ENCODE measurements around the gene POLD1.
A peak's percentile ranks its signal among the peaks of the same experiment; 100 is the strongest.

POLD1 gene

GRCh38 chr19:50418176-50419021, 34.3 kb downstream of the POLD1 start, which contains the start of gene SPIB:
TSS of gene SPIB (plus strand) at chr19:50418938. CDS start at chr19:50418963, 25 bp downstream.
- TF ChIP-seq, protein P1, sequence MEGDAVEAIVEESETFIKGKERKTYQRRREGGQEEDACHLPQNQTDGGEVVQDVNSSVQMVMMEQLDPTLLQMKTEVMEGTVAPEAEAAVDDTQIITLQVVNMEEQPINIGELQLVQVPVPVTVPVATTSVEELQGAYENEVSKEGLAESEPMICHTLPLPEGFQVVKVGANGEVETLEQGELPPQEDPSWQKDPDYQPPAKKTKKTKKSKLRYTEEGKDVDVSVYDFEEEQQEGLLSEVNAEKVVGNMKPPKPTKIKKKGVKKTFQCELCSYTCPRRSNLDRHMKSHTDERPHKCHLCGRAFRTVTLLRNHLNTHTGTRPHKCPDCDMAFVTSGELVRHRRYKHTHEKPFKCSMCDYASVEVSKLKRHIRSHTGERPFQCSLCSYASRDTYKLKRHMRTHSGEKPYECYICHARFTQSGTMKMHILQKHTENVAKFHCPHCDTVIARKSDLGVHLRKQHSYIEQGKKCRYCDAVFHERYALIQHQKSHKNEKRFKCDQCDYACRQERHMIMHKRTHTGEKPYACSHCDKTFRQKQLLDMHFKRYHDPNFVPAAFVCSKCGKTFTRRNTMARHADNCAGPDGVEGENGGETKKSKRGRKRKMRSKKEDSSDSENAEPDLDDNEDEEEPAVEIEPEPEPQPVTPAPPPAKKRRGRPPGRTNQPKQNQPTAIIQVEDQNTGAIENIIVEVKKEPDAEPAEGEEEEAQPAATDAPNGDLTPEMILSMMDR (IDR thresholded peaks at IDR 0.05; ENCODE audit: control extremely low read depth, extremely low read depth, low read depth, missing control alignments): no peak
- ChIA-PET CTCF (interaction anchor here (1.0 to 3.9 kb wide), 3 partner anchors 9 to 61 kb away, joined by 3 to 14 read pairs (median 10); no protein-coding TSS in a partner anchor), POLR2A (interaction anchor here (0.7 to 1.3 kb wide), 4 partner anchors 10 to 42 kb away, joined by 3 to 6 read pairs (median 4); no protein-coding TSS in a partner anchor)
- peak; percentile 74 for DNase-seq (ENCODE audit: extremely low spot score)

GRCh38 chr19:50419022-50419579, 35.0 kb downstream of the POLD1 start:
- no peak for DNase-seq (ENCODE audit: extremely low spot score)
- POLR2A ChIA-PET: interaction anchor here (0.8 to 1.3 kb wide), 3 partner anchors 9 to 41 kb away, joined by 3 to 6 read pairs (median 5); no protein-coding TSS in a partner anchor
- TF ChIP-seq, protein P1 (IDR thresholded peaks at IDR 0.05; ENCODE audit: control extremely low read depth, extremely low read depth, low read depth, missing control alignments): no peak
- CTCF ChIA-PET: interaction anchor here (1.0 to 3.9 kb wide), 4 partner anchors 9 to 62 kb away, joined by 3 to 14 read pairs (median 6); no protein-coding TSS in a partner anchor

DNA sequence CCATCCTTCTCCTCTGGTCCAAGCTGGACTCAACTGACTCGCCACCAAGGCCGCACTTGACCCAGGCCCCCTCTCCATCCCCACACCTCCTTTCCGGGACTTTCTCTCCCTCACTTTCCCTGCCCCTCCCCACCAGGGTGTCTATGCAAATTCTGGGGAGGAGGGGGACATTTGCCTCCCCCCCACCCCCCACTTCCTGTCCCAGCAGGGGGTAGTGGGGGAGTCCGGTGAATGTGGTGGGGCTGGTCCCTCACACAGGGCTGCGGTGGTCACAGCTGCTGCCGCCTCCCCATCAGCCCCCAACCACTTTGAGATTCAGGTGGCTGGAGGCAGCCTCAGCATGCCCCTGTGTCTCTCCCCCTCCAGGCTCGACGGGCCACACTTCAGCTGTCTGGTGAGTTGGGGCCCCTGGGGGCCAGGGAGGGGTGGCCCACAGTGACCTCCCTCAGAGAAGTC, 35.5 kb downstream of the POLD1 start:
- ChIA-PET POLR2A (no interaction called here), CTCF (interaction anchor here (1.5 to 3.9 kb wide), 3 partner anchors 8 to 53 kb away, joined by 3 to 14 read pairs (median 5); no protein-coding TSS in a partner anchor)
- DNase-seq (ENCODE audit: extremely low spot score): peak; percentile 68
- TF ChIP-seq, protein P1 (IDR thresholded peaks at IDR 0.05; ENCODE audit: control extremely low read depth, extremely low read depth, low read depth, missing control alignments): no peak

DNA sequence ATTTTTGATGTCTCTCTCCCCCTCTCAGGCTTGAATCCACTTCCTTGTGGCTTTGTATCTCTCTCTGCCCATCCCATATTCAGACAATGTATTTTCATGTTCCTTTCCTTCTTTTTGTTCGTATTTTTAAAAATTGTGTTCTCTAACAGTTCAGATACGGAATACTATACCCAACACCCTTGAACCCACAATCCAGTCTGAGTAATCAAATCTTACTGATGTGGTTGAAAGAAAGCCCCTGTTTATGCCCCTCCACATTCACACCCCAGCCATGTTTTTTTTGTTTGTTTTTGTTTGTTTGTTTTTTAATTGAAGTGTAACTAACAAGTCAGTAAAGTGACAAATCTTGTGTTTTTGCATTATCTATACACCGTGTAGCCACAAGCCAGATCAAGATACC, 36.0 kb downstream of the POLD1 start:
- ChIA-PET POLR2A (no interaction called here), CTCF (interaction anchor here (1.5 to 3.9 kb wide), 4 partner anchors 8 to 136 kb away, joined by 3 to 14 read pairs (median 4); no protein-coding TSS in a partner anchor)
- TF ChIP-seq, protein P1 (IDR thresholded peaks at IDR 0.05; ENCODE audit: control extremely low read depth, extremely low read depth, low read depth, missing control alignments): no peak
- no peak for DNase-seq (ENCODE audit: extremely low spot score)

GRCh38 chr19:50420808-50421207, 36.7 kb downstream of the POLD1 start:
- ChIA-PET CTCF (interaction anchor here (1.5 to 1.7 kb wide), 3 partner anchors 40 to 135 kb away, joined by 3 to 5 read pairs (median 3); no protein-coding TSS in a partner anchor), POLR2A (interaction anchor here (0.5 kb wide), 1 partner anchor 9 kb away, joined by 5 read pairs; no protein-coding TSS in a partner anchor)
- TF ChIP-seq, protein P1 (IDR thresholded peaks at IDR 0.05; ENCODE audit: control extremely low read depth, extremely low read depth, low read depth, missing control alignments): no peak
- DNase-seq (ENCODE audit: extremely low spot score): no peak

Measured in GM10248 (cell line).